Measurements from ENCODE around the gene LNP1. TPM values are rescaled to one million over a fixed set of nuclear protein-coding genes. Genes with fewer than 3 reads are reported as not detected.

LNP1 gene
- total and polyA plus RNA-seq, 2 of the 13 experiments (the other 11 are each of a cell fraction or from before 2014, with no cell fraction given), result 3.6 to 7.0 TPM

DNA sequence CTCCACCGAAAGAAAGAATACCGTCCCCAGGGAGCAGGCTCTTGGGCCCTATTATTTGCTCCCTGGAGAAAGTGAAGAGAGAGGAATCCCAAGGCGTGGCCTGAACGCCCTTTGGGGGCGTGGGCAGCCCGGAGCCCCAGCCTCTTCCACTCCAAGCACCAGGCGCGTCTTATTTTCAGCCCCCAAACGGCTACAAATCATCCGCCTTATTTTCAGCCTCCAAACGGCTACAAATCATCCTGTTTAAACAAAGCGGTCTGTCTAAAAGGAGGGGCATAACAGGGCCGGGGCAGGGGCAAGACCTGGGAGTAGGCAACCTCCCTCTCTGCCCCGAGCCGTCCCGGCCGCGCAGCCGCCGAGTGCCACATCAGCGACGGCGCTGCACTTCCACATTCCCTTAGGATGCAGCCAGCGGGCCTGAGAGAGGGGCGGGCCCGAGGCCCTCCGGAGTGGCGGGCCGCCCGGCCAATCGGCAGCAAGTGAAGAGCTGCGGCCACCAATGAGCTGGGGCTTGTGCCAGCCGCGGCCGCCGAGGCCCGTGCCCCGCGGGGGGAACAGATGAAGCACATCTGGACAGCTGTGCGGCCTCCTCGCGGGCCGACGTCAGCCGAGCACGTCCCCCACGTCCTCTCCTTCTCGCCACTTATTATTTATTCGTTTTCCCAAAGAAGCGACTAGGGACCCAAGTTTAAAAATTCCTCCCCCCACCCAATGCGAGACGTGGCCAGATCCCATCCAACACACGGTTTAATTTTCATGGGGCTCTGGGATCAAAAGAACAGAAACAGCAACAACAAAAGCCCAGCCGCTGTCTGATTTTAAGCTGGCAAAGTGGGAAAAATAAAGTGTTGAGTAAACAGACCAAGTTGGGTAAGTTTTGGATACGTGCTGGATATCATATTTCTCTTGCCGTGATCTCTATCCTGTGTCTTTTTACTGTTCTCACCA lies 91.0 kb downstream of the LNP1 start, which contains the start of gene TMEM45A (continued):
- TF ChIP-seq, protein P1, sequence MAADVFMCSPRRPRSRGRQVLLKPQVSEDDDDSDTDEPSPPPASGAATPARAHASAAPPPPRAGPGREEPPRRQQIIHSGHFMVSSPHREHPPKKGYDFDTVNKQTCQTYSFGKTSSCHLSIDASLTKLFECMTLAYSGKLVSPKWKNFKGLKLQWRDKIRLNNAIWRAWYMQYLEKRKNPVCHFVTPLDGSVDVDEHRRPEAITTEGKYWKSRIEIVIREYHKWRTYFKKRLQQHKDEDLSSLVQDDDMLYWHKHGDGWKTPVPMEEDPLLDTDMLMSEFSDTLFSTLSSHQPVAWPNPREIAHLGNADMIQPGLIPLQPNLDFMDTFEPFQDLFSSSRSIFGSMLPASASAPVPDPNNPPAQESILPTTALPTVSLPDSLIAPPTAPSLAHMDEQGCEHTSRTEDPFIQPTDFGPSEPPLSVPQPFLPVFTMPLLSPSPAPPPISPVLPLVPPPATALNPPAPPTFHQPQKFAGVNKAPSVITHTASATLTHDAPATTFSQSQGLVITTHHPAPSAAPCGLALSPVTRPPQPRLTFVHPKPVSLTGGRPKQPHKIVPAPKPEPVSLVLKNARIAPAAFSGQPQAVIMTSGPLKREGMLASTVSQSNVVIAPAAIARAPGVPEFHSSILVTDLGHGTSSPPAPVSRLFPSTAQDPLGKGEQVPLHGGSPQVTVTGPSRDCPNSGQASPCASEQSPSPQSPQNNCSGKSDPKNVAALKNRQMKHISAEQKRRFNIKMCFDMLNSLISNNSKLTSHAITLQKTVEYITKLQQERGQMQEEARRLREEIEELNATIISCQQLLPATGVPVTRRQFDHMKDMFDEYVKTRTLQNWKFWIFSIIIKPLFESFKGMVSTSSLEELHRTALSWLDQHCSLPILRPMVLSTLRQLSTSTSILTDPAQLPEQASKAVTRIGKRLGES (CRISPR knock-in tag; IDR thresholded peaks at IDR 0.05; ENCODE audit: borderline replicate concordance), result 0 out of 2 replicates have a peak, but pooled peaks have one; percentile 33
- TF ChIP-seq MAFF (IDR thresholded peaks at IDR 0.05; ENCODE audit: low read depth, low read length) (no peak), ERF (CRISPR knock-in tag; IDR thresholded peaks at IDR 0.05) (peak; percentile 76; the same call in 1 of the 2 replicates), CENPBD1 (CRISPR knock-in tag; IDR thresholded peaks at IDR 0.05; ENCODE audit: borderline replicate concordance, low read depth) (no peak), ZNF547 (CRISPR knock-in tag; IDR thresholded peaks at IDR 0.05) (peak; percentile 84), ETV6 (CRISPR knock-in tag; conservative IDR thresholded peaks at IDR 0.05) (0 out of 2 replicates have a peak, but pooled peaks have one; percentile 36), ZBTB2 (CRISPR knock-in tag; IDR thresholded peaks at IDR 0.05; ENCODE audit: low read depth) (no peak), U2AF2 (IDR thresholded peaks at IDR 0.05; ENCODE audit: low read depth, low read length) (no peak), HMG20B (CRISPR knock-in tag; conservative IDR thresholded peaks at IDR 0.05) (no peak; the same call in 1 of the 2 replicates), PAXIP1 (CRISPR knock-in tag; conservative IDR thresholded peaks at IDR 0.05) (peak; percentile 55; the same call in 1 of the 2 replicates), ATF4 (CRISPR knock-in tag; IDR thresholded peaks at IDR 0.05) (no peak), NFRKB (IDR thresholded peaks at IDR 0.05) (no peak), EP300 (IDR thresholded peaks at IDR 0.05; ENCODE audit: low read depth in 2 of 2, low read length in 2 of 2) (no peak), EP300 (CRISPR knock-in tag; IDR thresholded peaks at IDR 0.05; ENCODE audit: borderline replicate concordance) (no peak), ZFP62 (CRISPR knock-in tag; IDR thresholded peaks at IDR 0.05) (no peak), RFXAP (CRISPR knock-in tag; IDR thresholded peaks at IDR 0.05; ENCODE audit: borderline replicate concordance) (peak; percentile 51; the same call in 1 of the 2 replicates)
- TF ChIP-seq, protein P2, sequence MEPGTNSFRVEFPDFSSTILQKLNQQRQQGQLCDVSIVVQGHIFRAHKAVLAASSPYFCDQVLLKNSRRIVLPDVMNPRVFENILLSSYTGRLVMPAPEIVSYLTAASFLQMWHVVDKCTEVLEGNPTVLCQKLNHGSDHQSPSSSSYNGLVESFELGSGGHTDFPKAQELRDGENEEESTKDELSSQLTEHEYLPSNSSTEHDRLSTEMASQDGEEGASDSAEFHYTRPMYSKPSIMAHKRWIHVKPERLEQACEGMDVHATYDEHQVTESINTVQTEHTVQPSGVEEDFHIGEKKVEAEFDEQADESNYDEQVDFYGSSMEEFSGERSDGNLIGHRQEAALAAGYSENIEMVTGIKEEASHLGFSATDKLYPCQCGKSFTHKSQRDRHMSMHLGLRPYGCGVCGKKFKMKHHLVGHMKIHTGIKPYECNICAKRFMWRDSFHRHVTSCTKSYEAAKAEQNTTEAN (CRISPR knock-in tag; conservative IDR thresholded peaks at IDR 0.05), result 0 out of 2 replicates have a peak, but pooled peaks have one; percentile 70
